Ascending aorta (tissue), 2 donors: ENCODE results near the gene ADGB. TPM values are rescaled to one million over a fixed set of nuclear protein-coding genes. Genes with fewer than 3 reads are reported as not detected.
"Not testable (repeated sequence)": the region's sequence is repeated elsewhere in the genome, so short reads cannot be mapped to it uniquely, and the experiment has no call there.

Experiments
- DNase-seq, 2 donors: peaks; one replicate each; pipeline ENCODE4 v3.0.0-alpha.2; 2019; ENCODE audit warnings: low spot score in 2 of 2
- H3K27ac ChIP-seq, 2 donors: fragments of 200-600 bp; sonication (generic); one replicate each; pipeline ENCODE4 v1.5.1; 2016 to 2017; ENCODE audit warnings: mild to moderate bottlenecking in 1 of 2
- H3K27me3 ChIP-seq: fragments of 200-600 bp; sonication (generic); one replicate; pipeline ENCODE4 v1.5.1; 2017
- H3K36me3 ChIP-seq, 2 donors: fragments of 200-600 bp; sonication (generic); one replicate each; pipeline ENCODE4 v1.5.1; 2016
- H3K4me1 ChIP-seq, 2 donors: fragments of 200-600 bp; sonication (generic); one replicate each; pipeline ENCODE4 v1.5.1; 2016 to 2017; ENCODE audit warnings: mild to moderate bottlenecking in 1 of 2
- H3K4me3 ChIP-seq, 2 donors: fragments of 200-600 bp; sonication (generic); one replicate each; pipeline ENCODE4 v1.5.1; 2016 to 2017; ENCODE audit warnings: mild to moderate bottlenecking in 1 of 2
- H3K9me3 ChIP-seq, 2 donors: fragments of 200-600 bp; sonication (generic); one replicate each; pipeline ENCODE4 v1.5.1; 2016
- intact Hi-C: fragments of 100-400 bp; cut with DNase I; formaldehyde crosslinking; loops from one replicate; pipeline ENCODE4 v1.15.1; 2023
- total RNA-seq: library from RNA; depleted of rRNA; stranded (reverse); fragments of >200 nt; gene quantifications from one replicate; pipeline ENCODE4 v1.1.0, GENCODE V29; 2016
- TF ChIP-seq, protein P1 (sequence below), 3 experiments: fragments of 200-600 bp in 2 of 3; fragments of 450-650 bp in 1 of 3; sonication (generic) in 2 of 3; IDR thresholded peaks; one replicate each; pipeline ENCODE4 v1.5.1; 2016 to 2019; ENCODE audit warnings: antibody characterized with exemption in 3 of 3, mild to moderate bottlenecking in 1 of 3, moderate library complexity in 1 of 3

ADGB gene
- total RNA-seq, 1 donor from 2014 or later = not detected

DNA sequence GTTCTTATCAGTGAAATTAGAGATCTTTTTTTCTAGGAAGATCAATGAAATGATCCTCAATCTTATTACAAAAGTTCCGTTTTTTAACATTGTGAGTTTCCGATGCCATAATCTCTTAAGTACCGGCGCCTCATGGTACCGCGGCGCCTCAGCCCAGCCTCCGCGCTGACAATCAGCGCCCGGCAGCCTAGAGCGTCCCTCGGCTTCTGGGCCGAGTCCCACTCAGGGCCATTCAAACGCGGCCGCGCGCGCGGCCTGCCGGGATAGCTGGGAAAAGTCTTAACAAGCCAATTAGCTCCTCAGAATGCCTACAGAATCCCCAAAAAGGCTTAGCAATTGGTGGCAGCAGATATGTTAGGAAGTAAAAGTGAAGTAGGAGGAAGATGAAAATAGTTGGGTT is 204.8 kb downstream of the ADGB start:
- intact Hi-C loops = no loop called here
- H3K27me3 ChIP-seq = no peaks in the 10 kb centered on the region
- no peaks in the 10 kb centered on the region for H3K36me3 ChIP-seq
- no peak for DNase-seq
- no peak overlapping the region for H3K4me3 ChIP-seq
- no peak overlapping the region for H3K27ac ChIP-seq
- no peaks in the 10 kb centered on the region for H3K4me1 ChIP-seq
- TF ChIP-seq, protein P1, sequence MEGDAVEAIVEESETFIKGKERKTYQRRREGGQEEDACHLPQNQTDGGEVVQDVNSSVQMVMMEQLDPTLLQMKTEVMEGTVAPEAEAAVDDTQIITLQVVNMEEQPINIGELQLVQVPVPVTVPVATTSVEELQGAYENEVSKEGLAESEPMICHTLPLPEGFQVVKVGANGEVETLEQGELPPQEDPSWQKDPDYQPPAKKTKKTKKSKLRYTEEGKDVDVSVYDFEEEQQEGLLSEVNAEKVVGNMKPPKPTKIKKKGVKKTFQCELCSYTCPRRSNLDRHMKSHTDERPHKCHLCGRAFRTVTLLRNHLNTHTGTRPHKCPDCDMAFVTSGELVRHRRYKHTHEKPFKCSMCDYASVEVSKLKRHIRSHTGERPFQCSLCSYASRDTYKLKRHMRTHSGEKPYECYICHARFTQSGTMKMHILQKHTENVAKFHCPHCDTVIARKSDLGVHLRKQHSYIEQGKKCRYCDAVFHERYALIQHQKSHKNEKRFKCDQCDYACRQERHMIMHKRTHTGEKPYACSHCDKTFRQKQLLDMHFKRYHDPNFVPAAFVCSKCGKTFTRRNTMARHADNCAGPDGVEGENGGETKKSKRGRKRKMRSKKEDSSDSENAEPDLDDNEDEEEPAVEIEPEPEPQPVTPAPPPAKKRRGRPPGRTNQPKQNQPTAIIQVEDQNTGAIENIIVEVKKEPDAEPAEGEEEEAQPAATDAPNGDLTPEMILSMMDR (IDR thresholded peaks at IDR 0.05) = no peak
- H3K9me3 ChIP-seq = no peaks in the 10 kb centered on the region

- no peak for DNase-seq
- Histone ChIP-seq H3K27me3 (no peaks in the 10 kb centered on the region), H3K36me3 (no peaks in the 10 kb centered on the region), H3K4me3 (no peak overlapping the region), H3K9me3 (no peaks in the 10 kb centered on the region), H3K4me1 (no peaks in the 10 kb centered on the region), H3K27ac (no peak overlapping the region)
- intact Hi-C loops = no loop called here
- TF ChIP-seq, protein P1 (IDR thresholded peaks at IDR 0.05) = no peak
These were observed 207.0 kb downstream of the ADGB start for GRCh38 chr6:146805546-146806325.

- H3K9me3 ChIP-seq, intact Hi-C loops, H3K4me1 ChIP-seq, DNase-seq, H3K27me3 ChIP-seq, H3K36me3 ChIP-seq, H3K4me3 ChIP-seq, H3K27ac ChIP-seq: not testable (repeated sequence)
These were observed 210.2 kb downstream of the ADGB start for GRCh38 chr6:146809014-146809413.

DNA sequence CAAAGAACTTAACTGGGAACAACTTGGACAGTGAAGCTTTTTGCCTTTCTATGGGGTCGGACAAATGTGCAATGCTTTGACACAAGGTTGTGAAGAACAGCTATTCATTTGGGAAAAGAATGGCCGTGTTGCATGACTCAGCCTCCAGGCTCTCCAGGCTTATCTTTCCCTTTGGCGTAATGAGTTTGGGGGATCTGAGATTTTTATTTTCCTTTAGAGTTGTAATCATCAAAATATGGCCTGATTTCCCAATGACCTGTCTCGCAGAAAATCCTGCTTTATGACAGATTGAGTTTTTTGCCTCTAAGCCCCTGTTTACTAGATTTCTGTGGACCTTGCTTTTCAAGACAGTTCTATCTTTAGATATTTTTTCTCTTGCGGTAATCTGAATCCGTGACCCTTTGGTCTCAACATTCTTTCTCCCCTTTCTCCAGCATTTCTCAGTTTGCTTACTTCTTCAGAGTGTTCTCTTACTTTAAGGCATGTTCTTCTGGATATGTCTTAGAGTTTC is 214.1 kb downstream of the ADGB start:
- DNase-seq, H3K27ac ChIP-seq, intact Hi-C loops, H3K4me1 ChIP-seq, H3K4me3 ChIP-seq, H3K36me3 ChIP-seq, H3K9me3 ChIP-seq, H3K27me3 ChIP-seq: not testable (repeated sequence)

DNA sequence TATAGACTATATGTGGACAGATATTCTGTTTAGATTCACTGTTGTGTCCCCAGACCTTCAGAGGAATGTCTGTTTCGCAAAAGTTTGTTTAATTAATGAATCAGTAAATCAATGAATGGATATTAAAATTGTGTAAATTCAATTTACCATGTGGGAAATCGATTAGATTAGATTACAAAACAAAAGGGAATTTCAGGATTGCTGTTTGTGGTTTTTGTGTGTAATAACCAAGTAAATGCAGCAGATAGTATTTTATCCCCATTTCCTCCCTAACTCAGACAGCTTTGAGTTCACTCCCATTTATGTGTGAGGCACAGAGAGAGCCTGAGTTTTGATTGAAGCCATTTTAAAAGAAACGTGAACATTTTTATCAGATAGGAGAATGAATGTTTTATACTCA is 214.8 kb downstream of the ADGB start:
- Histone ChIP-seq H3K4me3 (no peak overlapping the region), H3K27me3 (no peaks in the 10 kb centered on the region), H3K9me3 (no peaks in the 10 kb centered on the region), H3K36me3 (no peaks in the 10 kb centered on the region), H3K4me1 (no peaks in the 10 kb centered on the region), H3K27ac (no peak overlapping the region)
- intact Hi-C loops = no loop called here
- DNase-seq = no peak
- TF ChIP-seq, protein P1 (IDR thresholded peaks at IDR 0.05) = no peak

DNA sequence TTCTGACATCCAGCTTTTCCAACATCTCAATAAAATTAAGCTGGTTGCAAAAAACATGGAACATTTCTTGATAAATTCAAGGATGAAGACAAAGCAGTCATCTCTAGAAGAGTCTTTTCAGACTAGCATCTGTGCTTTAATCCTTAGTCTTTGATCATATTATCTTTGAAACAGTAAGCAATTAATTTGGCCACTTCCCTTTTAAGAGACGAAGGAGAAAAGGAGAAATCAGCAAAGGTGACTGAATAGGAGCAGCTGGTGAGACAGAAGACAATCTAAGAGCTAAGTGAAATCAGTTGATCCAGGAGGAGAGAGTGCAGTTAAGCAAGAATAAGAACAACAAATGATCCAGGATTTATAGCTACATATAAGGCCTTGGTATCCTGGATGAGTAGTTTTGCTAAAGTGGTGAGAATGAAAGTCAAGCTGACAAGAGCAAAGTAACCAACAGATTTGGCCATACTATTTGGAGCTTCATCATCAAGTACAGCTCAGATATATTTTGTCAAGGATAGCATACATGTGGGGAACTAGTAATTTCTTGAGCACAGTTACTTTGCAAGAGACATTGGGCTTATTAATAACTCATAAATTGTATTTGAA is 215.5 kb downstream of the ADGB start:
- H3K4me3 ChIP-seq = no peak overlapping the region
- DNase-seq = no peak
- no peaks in the 10 kb centered on the region for H3K36me3 ChIP-seq
- intact Hi-C loops = no loop called here
- H3K4me1 ChIP-seq = no peaks in the 10 kb centered on the region
- no peaks in the 10 kb centered on the region for H3K27me3 ChIP-seq
- no peak overlapping the region for H3K27ac ChIP-seq
- TF ChIP-seq, protein P1 (IDR thresholded peaks at IDR 0.05) = no peak
- no peaks in the 10 kb centered on the region for H3K9me3 ChIP-seq

- H3K4me1 ChIP-seq, H3K36me3 ChIP-seq, intact Hi-C loops, DNase-seq, H3K4me3 ChIP-seq, H3K9me3 ChIP-seq, H3K27ac ChIP-seq, H3K27me3 ChIP-seq: not testable (repeated sequence)
These were observed 217.0 kb downstream of the ADGB start for GRCh38 chr6:146815511-146816462.
